RWPE2 (cell line): Measurements from ENCODE around the gene PRSS48.

Experiments
- ATAC-seq: fragments of 200-7000 bp; cut with Tn5 transposase; 3 replicates; pipeline ENCODE4 v1.9.1; 2021; ENCODE audit warnings: low read depth
- DNase-seq: peaks from one replicate; pipeline ENCODE4 v3.0.0-alpha.2; 2020; ENCODE audit warnings: low spot score
- H3K27ac ChIP-seq: fragments of 450-650 bp; 2 replicates; pipeline ENCODE4 v1.5.1; 2017; ENCODE audit warnings: mild to moderate bottlenecking; ENCODE audit not compliant: poor library complexity, severe bottlenecking
- H3K27me3 ChIP-seq: fragments of 250-450 bp; sonication (Bioruptor Pico); 2 replicates; pipeline ENCODE4 v1.5.1; 2021; ENCODE audit warnings: mild to moderate bottlenecking, moderate library complexity; ENCODE audit not compliant: insufficient read depth, poor library complexity, severe bottlenecking
- H3K36me3 ChIP-seq: fragments of 250-450 bp; sonication (Bioruptor Pico); 2 replicates; pipeline ENCODE4 v1.5.1; 2020; ENCODE audit warnings: low read depth, mild to moderate bottlenecking, moderate library complexity
- H3K4me1 ChIP-seq: fragments of 250-450 bp; sonication (Bioruptor Pico); 2 replicates; pipeline ENCODE4 v1.5.1; 2021; ENCODE audit warnings: mild to moderate bottlenecking, moderate library complexity; ENCODE audit not compliant: insufficient read depth, poor library complexity, severe bottlenecking
- H3K4me3 ChIP-seq: fragments of 250-450 bp; sonication (Bioruptor Pico); 2 replicates; pipeline ENCODE4 v1.5.1; 2021; ENCODE audit warnings: mild to moderate bottlenecking, moderate library complexity; ENCODE audit not compliant: severe bottlenecking
- H3K9me3 ChIP-seq: fragments of 250-450 bp; sonication (Bioruptor Pico); 2 replicates; pipeline ENCODE4 v1.5.1; 2021; ENCODE audit warnings: mild to moderate bottlenecking, moderate library complexity; ENCODE audit not compliant: severe bottlenecking
- TF ChIP-seq, protein P1 (sequence below): fragments of 450-650 bp; IDR thresholded peaks from one replicate; pipeline ENCODE4 v1.5.1; 2017; ENCODE audit warnings: mild to moderate bottlenecking, moderate library complexity; ENCODE audit not compliant: poor library complexity, severe bottlenecking

The PRSS48 gene

DNA sequence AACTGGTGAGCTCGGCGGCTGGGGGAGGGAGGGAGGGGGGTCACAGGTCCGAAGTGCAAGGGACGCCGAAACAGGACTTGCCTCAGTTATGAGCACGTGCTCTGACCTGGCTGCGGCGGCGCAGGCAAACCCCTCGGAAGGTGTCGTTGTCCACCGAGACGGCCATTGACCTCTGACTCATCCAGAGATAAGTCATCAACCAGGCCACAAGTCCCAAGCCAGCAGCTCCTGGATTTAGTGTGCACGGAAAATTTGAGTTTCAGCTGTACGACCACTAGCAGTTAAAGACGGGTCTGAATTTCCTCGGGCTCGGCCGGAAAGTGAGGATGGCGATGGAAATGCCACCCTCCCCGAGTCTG lies 47.8 kb downstream of the PRSS48 start:
- TF ChIP-seq, protein P1, sequence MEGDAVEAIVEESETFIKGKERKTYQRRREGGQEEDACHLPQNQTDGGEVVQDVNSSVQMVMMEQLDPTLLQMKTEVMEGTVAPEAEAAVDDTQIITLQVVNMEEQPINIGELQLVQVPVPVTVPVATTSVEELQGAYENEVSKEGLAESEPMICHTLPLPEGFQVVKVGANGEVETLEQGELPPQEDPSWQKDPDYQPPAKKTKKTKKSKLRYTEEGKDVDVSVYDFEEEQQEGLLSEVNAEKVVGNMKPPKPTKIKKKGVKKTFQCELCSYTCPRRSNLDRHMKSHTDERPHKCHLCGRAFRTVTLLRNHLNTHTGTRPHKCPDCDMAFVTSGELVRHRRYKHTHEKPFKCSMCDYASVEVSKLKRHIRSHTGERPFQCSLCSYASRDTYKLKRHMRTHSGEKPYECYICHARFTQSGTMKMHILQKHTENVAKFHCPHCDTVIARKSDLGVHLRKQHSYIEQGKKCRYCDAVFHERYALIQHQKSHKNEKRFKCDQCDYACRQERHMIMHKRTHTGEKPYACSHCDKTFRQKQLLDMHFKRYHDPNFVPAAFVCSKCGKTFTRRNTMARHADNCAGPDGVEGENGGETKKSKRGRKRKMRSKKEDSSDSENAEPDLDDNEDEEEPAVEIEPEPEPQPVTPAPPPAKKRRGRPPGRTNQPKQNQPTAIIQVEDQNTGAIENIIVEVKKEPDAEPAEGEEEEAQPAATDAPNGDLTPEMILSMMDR: no peak
- H3K4me1 ChIP-seq: peaks cover 30% of the 10 kb centered on the region
- H3K36me3 ChIP-seq: peaks cover 3% of the 10 kb centered on the region; the same call in 1 of the 2 replicates
- peak; percentile 19 for ATAC-seq
- no peaks in the 10 kb centered on the region for H3K9me3 ChIP-seq
- peak overlapping the region; percentile 83 for H3K4me3 ChIP-seq
- peak; percentile 65 for DNase-seq
- H3K27me3 ChIP-seq: no peaks in the 10 kb centered on the region
- H3K27ac ChIP-seq: peak overlapping the region; percentile 77

DNA sequence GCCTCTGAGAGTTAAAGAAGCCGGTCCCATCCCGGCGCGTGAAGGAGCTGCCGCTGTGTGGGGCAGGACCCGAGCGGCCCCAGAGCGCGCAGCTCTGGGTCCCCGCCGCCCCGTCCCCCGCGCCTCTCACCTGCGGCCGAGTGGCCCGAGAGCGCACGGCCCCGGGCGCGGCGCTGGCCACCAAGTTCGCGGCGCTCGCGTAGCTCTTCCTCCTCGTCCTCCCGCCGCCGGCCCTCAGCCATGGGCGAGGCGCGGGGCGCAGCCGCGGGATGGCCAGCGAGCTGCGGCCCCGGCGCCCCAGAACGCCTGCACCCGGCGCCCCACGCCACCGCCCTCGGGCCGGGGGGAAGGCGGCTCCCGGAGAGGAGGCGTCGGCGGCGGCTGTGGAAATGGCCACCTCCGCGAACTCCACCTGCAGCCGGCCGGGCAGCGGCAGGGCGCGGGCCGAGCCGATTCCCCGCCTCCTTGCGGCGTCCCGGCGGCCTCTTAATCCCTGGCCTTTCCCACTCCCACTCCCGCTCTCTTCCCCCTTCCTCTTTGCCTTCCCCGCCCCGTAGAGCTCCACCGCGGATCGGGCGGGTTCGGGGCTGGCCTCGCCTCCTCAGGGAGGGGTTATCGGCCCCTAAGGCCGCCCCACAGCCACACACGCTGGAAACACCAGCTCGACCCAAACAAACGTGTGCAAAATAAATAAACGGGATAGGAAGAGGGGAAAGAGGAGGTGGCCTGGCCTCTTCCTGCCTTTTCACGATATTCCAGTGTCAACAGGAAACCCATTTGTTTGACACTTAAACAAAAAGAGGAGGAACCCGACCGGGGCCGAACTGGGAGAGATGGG lies 48.4 kb downstream of the PRSS48 start, which contains the start of gene SH3D19:
SH3D19 (minus strand) TSS at position 495 of the 838 bp plus-strand sequence; CDS start at position 242, 253 bp downstream.
- TF ChIP-seq, protein P1: no peak
- Histone ChIP-seq H3K36me3 (peaks cover 3% of the 10 kb centered on the region; the same call in 1 of the 2 replicates), H3K9me3 (no peaks in the 10 kb centered on the region), H3K4me1 (peaks cover 34% of the 10 kb centered on the region), H3K4me3 (peak within 1 kb of the TSS; percentile 83), H3K27me3 (no peaks in the 10 kb centered on the region), H3K27ac (peak within 1 kb of the TSS; percentile 77)
- ATAC-seq: peak; percentile 76
- DNase-seq: peak; percentile 73

DNA sequence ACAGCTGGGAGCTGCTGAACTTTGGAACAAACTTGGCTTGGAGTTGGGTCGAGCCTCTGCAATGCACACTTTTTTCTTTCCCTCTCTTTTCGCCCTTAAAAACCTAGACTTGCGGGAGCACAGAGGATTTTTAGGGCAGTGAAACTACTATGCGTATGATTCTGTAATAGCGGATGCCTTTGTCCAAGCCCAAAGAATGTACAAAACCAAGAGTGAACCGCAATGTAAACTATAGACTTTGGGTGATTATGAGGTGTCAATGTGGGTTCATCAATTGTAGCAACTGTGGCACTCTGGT lies 48.9 kb downstream of the PRSS48 start:
- peaks cover 34% of the 10 kb centered on the region for H3K4me1 ChIP-seq
- 0 out of 2 replicates have a peak, but pooled peaks cover 3% of the 10 kb centered on the region for H3K36me3 ChIP-seq
- H3K27me3 ChIP-seq: no peaks in the 10 kb centered on the region
- DNase-seq (no peak), ATAC-seq (no peak)
- TF ChIP-seq, protein P1: no peak
- peak overlapping the region; percentile 77 for H3K27ac ChIP-seq
- H3K4me3 ChIP-seq: peak overlapping the region; percentile 83
- H3K9me3 ChIP-seq: no peaks in the 10 kb centered on the region

DNA sequence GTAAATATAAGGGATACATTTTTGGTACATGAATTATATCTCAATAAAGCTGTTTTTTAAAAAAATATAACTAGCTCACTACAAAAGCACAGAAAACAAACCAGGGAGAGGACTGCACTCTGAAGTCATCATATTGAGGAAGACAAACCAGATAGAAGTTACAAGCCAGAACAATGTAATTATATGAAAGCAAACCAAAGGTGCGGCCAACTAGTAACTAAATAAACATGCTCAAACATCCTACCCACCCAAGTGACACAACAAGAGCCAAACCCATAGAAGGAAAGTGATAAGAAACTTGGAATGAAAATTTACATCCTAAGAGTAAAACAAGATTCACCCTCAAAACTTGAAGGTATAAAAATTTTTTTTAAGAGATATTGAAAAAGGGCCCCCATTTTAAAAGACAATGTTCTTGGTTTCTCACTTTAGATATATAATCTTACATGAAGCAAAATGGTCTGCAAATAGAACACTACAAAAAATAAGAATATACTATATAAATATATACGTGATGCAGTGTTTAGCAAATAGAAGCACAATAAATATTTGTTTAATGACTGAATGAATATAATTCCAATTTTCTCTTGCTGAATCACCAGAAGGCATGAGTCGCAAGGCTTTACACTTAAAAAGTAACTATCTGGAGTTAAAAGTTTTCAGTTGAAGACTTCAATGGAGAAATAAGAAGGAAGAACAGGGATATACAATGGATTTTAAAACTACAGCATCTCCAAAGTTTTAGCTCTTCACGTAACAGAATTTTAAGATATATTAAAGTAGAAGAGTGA lies 52.5 kb downstream of the PRSS48 start:
- TF ChIP-seq, protein P1: no peak
- Histone ChIP-seq H3K9me3 (no peaks in the 10 kb centered on the region), H3K4me1 (peaks cover 25% of the 10 kb centered on the region), H3K27ac (peak overlapping the region; percentile 62), H3K36me3 (no peaks in the 10 kb centered on the region), H3K27me3 (no peaks in the 10 kb centered on the region), H3K4me3 (no peak overlapping the region)
- peak; percentile 7; the same call in 2 of the 3 replicates for ATAC-seq
- no peak for DNase-seq
